Measurements from ENCODE around the gene CDT1. TPM values are rescaled to one million over a fixed set of nuclear protein-coding genes. Genes with fewer than 3 reads are reported as not detected.

The CDT1 gene
- total and polyA plus RNA-seq, 2 donors from 2014 or later: 0.56 to 1.5 TPM

DNA sequence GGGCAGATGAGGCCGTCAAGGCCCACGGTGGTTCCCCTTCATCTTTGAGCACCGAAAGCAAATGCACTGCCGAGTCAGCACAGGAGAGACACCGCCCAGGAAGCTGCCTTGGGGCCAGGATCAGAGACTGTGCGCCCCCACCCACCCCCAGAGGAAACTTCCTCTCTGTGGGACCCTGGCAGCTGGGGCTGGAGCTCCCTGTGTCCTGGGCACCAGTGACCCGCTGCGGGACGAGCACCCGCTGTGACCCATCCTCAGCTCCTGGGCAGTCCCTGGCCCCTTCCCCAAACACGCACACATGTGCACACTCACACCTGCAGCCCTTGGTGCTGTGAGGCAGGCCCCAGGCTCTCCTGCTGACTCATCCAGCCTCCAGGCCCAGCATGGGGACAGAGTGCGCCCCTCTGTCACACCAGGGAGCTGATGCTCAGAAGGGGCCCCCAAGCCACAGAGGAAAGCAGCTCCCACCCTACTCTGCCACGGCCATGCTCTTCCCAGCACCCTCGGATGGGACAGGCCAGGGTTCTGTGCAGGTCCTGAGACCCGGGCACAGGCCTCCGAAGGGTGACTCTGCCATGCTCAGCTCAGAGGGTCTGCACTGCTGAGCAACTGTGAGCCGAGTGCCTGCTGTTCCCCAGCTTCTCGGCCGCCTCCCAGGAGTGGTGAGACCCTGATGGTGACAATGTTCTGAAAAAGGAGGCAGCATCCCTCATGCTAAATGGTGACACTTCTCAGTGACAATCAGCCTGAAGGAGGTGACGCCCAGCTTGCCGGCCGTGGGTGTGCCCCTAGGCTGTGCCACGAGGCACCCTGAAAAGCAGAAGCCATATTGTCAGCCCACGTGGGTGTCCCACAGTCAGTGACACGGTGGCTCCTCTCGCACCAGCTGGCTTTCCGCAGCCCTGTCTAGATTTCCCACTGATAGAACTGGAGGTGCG lies 22.2 kb upstream of the CDT1 start:
- Histone ChIP-seq H3K9me3 (ENCODE audit: control insufficient read depth in 2 of 3, insufficient read depth in 1 of 3, low read length in 3 of 3) (no peaks in the 10 kb centered on the region), H3K9ac (ENCODE audit: low read length in 3 of 3) (no peak overlapping the region), H3K4me1 (ENCODE audit: control insufficient read depth in 2 of 3, insufficient read depth in 2 of 3, low read depth in 1 of 3, low read length in 3 of 3) (peaks cover 0 to 33% (median 15%) of the 10 kb centered on the region in 3 donors), H3K4me3 (ENCODE audit: low read length in 3 of 3) (no peak overlapping the region), H3K36me3 (ENCODE audit: control insufficient read depth in 2 of 3, insufficient read depth in 3 of 3, low read length in 3 of 3) (no peaks in the 10 kb centered on the region), H3K27me3 (ENCODE audit: control insufficient read depth, insufficient read depth, low read length) (no peaks in the 10 kb centered on the region), H3K27ac (ENCODE audit: low read depth in 2 of 2, low read length in 2 of 2) (no peak overlapping the region)
- no peak for TF ChIP-seq CTCF (IDR thresholded peaks at IDR 0.05; ENCODE audit: borderline replicate concordance, extremely low read depth, insufficient read depth)
- intact Hi-C loops (cut with DNase I): loop anchor here (5.0 kb wide), 1 partner anchor 44 kb away; no protein-coding TSS in a partner anchor
- DNase-seq (peak in 1 of 5 donors; percentile 37), FAIRE-seq (no peak)

GRCh38 chr16:88782454-88783390 lies 20.9 kb upstream of the CDT1 start:
- H3K4me1 ChIP-seq (ENCODE audit: control insufficient read depth in 2 of 3, insufficient read depth in 2 of 3, low read depth in 1 of 3, low read length in 3 of 3): peaks cover 0 to 33% (median 15%) of the 10 kb centered on the region in 3 donors

More at GRCh38 chr16:88782454-88783390, 20.9 kb upstream of the CDT1 start:
- intact Hi-C loops (cut with DNase I): loop anchor here (5.0 kb wide), 1 partner anchor 45 kb away; no protein-coding TSS in a partner anchor
- TF ChIP-seq CTCF (IDR thresholded peaks at IDR 0.05; ENCODE audit: borderline replicate concordance, extremely low read depth, insufficient read depth): no peak
- peak overlapping the region in 1 of 3 donors; percentile 61 for H3K4me3 ChIP-seq (ENCODE audit: low read length in 3 of 3)
- H3K9me3 ChIP-seq (ENCODE audit: control insufficient read depth in 2 of 3, insufficient read depth in 1 of 3, low read length in 3 of 3): no peaks in the 10 kb centered on the region
- peak overlapping the region in 1 of 3 donors; percentile 71 for H3K9ac ChIP-seq (ENCODE audit: low read length in 3 of 3)
- H3K27ac ChIP-seq (ENCODE audit: low read depth in 2 of 2, low read length in 2 of 2): peak overlapping the region; percentile 88 to 89
- H3K36me3 ChIP-seq (ENCODE audit: control insufficient read depth in 2 of 3, insufficient read depth in 3 of 3, low read length in 3 of 3): no peaks in the 10 kb centered on the region
- no peaks in the 10 kb centered on the region for H3K27me3 ChIP-seq (ENCODE audit: control insufficient read depth, insufficient read depth, low read length)
- FAIRE-seq: no peak
- peak in 1 of 5 donors; percentile 35 for DNase-seq
